Measurements from ENCODE around the gene KATNBL1. TPM values are rescaled to one million over a fixed set of nuclear protein-coding genes. Genes with fewer than 3 reads are reported as not detected.
"Not testable (repeated sequence)": the region's sequence is repeated elsewhere in the genome, so short reads cannot be mapped to it uniquely, and the experiment has no call there.

The KATNBL1 gene
- total RNA-seq, 1 donor from 2014 or later: 63.9 TPM

DNA sequence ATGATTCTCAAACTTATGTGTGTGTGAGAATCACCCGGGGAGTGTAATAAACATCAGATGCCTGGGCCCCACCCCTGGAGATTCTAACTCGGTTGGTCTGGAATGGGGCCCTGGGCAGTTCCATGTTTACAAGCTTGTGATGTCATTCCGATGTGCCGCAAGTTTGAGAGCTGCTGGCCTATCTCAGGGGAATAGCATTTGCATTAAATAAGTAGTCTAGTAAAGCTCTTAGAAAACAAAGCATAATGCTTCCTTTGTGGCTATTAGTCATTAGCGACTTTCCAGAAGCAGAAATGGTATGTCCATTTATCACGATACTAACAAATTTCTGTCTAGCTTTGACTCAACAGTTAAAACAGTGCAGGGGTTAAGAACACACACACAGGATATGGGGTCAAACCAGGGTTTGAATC is 87.1 kb downstream of the KATNBL1 start:
- Mint-ChIP-seq H3K27me3 (no peaks in the 10 kb centered on the region), H3K27ac (peak overlapping the region; percentile 6), H3K4me1 (ENCODE audit: unreplicated experiment) (peaks cover 17% of the 10 kb centered on the region), H3K4me3 (peak overlapping the region; percentile 6), H3K9me3 (peaks cover 5% of the 10 kb centered on the region), H3K36me3 (no peaks in the 10 kb centered on the region)
- TF ChIP-seq, protein P1, sequence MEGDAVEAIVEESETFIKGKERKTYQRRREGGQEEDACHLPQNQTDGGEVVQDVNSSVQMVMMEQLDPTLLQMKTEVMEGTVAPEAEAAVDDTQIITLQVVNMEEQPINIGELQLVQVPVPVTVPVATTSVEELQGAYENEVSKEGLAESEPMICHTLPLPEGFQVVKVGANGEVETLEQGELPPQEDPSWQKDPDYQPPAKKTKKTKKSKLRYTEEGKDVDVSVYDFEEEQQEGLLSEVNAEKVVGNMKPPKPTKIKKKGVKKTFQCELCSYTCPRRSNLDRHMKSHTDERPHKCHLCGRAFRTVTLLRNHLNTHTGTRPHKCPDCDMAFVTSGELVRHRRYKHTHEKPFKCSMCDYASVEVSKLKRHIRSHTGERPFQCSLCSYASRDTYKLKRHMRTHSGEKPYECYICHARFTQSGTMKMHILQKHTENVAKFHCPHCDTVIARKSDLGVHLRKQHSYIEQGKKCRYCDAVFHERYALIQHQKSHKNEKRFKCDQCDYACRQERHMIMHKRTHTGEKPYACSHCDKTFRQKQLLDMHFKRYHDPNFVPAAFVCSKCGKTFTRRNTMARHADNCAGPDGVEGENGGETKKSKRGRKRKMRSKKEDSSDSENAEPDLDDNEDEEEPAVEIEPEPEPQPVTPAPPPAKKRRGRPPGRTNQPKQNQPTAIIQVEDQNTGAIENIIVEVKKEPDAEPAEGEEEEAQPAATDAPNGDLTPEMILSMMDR (conservative IDR thresholded peaks at IDR 0.05): no peak
- DNase-seq (ENCODE audit: extremely low spot score, unreplicated experiment): no peak

GRCh38 chr15:34121786-34122185 is 88.1 kb downstream of the KATNBL1 start:
- not testable (repeated sequence) for H3K27me3 Mint-ChIP-seq; H3K9me3 Mint-ChIP-seq; H3K36me3 Mint-ChIP-seq; H3K4me3 Mint-ChIP-seq; DNase-seq (ENCODE audit: extremely low spot score, unreplicated experiment); H3K27ac Mint-ChIP-seq
- H3K4me1 Mint-ChIP-seq (ENCODE audit: unreplicated experiment): peaks cover 17% of the 10 kb centered on the region

- not testable (repeated sequence) for H3K4me1 Mint-ChIP-seq (ENCODE audit: unreplicated experiment); DNase-seq (ENCODE audit: extremely low spot score, unreplicated experiment); H3K4me3 Mint-ChIP-seq; H3K9me3 Mint-ChIP-seq; H3K27ac Mint-ChIP-seq; H3K27me3 Mint-ChIP-seq; H3K36me3 Mint-ChIP-seq
Measured at GRCh38 chr15:34120420-34120819, 89.5 kb downstream of the KATNBL1 start.

- no peaks in the 10 kb centered on the region for H3K27me3 Mint-ChIP-seq
- H3K4me3 Mint-ChIP-seq: no peak overlapping the region
- H3K9me3 Mint-ChIP-seq: peaks cover 5% of the 10 kb centered on the region
- TF ChIP-seq, protein P1 (conservative IDR thresholded peaks at IDR 0.05): no peak
- H3K36me3 Mint-ChIP-seq: no peaks in the 10 kb centered on the region
- no peak overlapping the region for H3K27ac Mint-ChIP-seq
- H3K4me1 Mint-ChIP-seq (ENCODE audit: unreplicated experiment): peaks cover 6% of the 10 kb centered on the region
- no peak for DNase-seq (ENCODE audit: extremely low spot score, unreplicated experiment)
Measured at GRCh38 chr15:34119291-34119690, 90.6 kb downstream of the KATNBL1 start.

DNA sequence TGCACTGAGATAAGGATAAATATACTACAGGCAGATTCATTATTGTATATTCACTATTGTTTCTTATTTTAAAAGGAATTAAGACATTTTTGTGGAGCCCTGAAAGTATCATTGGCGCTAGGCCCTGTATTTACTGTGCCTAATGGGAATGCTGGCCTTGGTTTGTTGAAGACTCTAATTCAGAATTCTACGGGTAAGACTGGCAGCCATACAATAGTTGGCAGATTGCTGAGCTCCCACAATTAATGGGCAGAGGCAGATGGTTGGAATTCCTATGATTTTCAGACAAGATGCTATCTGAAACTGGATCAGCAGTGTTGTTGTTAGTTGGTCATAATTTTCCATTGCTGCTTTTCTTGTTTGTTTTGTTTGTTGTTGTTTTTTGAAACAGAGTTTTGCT is 93.3 kb downstream of the KATNBL1 start:
- no peak overlapping the region for H3K27ac Mint-ChIP-seq
- DNase-seq (ENCODE audit: extremely low spot score, unreplicated experiment): no peak
- no peak overlapping the region for H3K4me3 Mint-ChIP-seq
- no peaks in the 10 kb centered on the region for H3K36me3 Mint-ChIP-seq
- TF ChIP-seq, protein P1 (conservative IDR thresholded peaks at IDR 0.05): no peak
- H3K27me3 Mint-ChIP-seq: no peaks in the 10 kb centered on the region
- H3K4me1 Mint-ChIP-seq (ENCODE audit: unreplicated experiment): no peaks in the 10 kb centered on the region
- no peaks in the 10 kb centered on the region for H3K9me3 Mint-ChIP-seq

DNA sequence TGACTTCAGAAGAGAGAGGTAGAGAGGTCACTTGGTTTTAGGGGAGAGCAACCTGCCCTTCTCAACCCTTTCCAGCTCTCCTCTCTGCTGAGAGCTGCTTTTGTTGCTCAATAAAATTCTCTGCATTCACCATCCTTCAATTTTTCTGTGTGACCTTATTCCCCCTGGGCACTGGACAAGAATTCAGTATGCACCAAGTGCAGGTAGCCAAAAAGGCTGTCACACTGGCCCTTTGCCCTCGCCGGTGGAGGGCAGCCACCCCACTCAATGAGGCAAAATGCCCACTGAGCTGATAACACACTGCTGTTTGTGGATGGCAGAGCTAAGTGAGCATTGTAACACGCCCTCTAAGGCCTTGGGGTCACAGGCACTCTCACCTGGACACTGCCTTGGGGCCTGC is 95.2 kb downstream of the KATNBL1 start:
- Mint-ChIP-seq H3K27me3 (no peaks in the 10 kb centered on the region), H3K4me1 (ENCODE audit: unreplicated experiment) (no peaks in the 10 kb centered on the region), H3K27ac (no peak overlapping the region), H3K9me3 (no peaks in the 10 kb centered on the region), H3K4me3 (no peak overlapping the region), H3K36me3 (no peaks in the 10 kb centered on the region)
- no peak for DNase-seq (ENCODE audit: extremely low spot score, unreplicated experiment)
- TF ChIP-seq, protein P1 (conservative IDR thresholded peaks at IDR 0.05): no peak

GRCh38 chr15:34114215-34114614 is 95.7 kb downstream of the KATNBL1 start:
- TF ChIP-seq, protein P1 (conservative IDR thresholded peaks at IDR 0.05): no peak
- Mint-ChIP-seq H3K4me3 (no peak overlapping the region), H3K27ac (no peak overlapping the region), H3K9me3 (no peaks in the 10 kb centered on the region), H3K4me1 (ENCODE audit: unreplicated experiment) (no peaks in the 10 kb centered on the region), H3K27me3 (no peaks in the 10 kb centered on the region), H3K36me3 (no peaks in the 10 kb centered on the region)
- DNase-seq (ENCODE audit: extremely low spot score, unreplicated experiment): no peak

Data from type B pancreatic cell (in vitro differentiated cells).